T-helper 2 cell treated with Interferon-gamma antibody and Interleukin-4, amounts not matched to agents 100 ng/mL and 5 ng/mL, for 36 hours (primary cell): ENCODE measurements around the gene FBXO17. TPM values are rescaled to one million over a fixed set of nuclear protein-coding genes. Genes with fewer than 3 reads are reported as not detected.
"Not testable (repeated sequence)": the region's sequence is repeated elsewhere in the genome, so short reads cannot be mapped to it uniquely, and the experiment has no call there.

Experiments used
- intact Hi-C: fragments of 100-400 bp; cut with micrococcal nuclease; formaldehyde crosslinking; loops from one replicate; pipeline ENCODE4 v1.15.1; 2023
- total RNA-seq: library from RNA; stranded (reverse); gene quantifications from 2 replicates; pipeline ENCODE4 v1.2.3, GENCODE V29; 2022

The FBXO17 gene
- not detected in 2 replicates for total RNA-seq

GRCh38 chr19:38975214-38975860 lies at the start of gene FBXO17:
Gene FBXO17, minus strand, starts transcription at chr19:38975742. Its CDS starts 25,423 bp downstream, at chr19:38950319.
- intact Hi-C loops: no loop called here

- intact Hi-C loops: no loop called here
Observed at GRCh38 chr19:39024875-39025641, 49.5 kb upstream of the FBXO17 start.

- intact Hi-C loops: no loop called here
Observed at GRCh38 chr19:39021063-39021462, 45.5 kb upstream of the FBXO17 start.

GRCh38 chr19:39017646-39018045 lies 42.1 kb upstream of the FBXO17 start:
- intact Hi-C loops: no loop called here

- intact Hi-C loops: no loop called here
Observed at GRCh38 chr19:39017026-39017425, 41.5 kb upstream of the FBXO17 start.

GRCh38 chr19:39014037-39014436 lies 38.5 kb upstream of the FBXO17 start:
- intact Hi-C loops: no loop called here

- intact Hi-C loops: no loop called here
Observed at GRCh38 chr19:39009001-39009400, 33.5 kb upstream of the FBXO17 start.

- intact Hi-C loops: no loop called here
Observed at GRCh38 chr19:39008137-39008536, 32.6 kb upstream of the FBXO17 start.

- intact Hi-C loops: no loop called here
Observed at GRCh38 chr19:39007096-39007495, 31.6 kb upstream of the FBXO17 start.

GRCh38 chr19:39004403-39004802 lies 28.9 kb upstream of the FBXO17 start:
- intact Hi-C loops: no loop called here

- intact Hi-C loops: no loop called here
Observed at GRCh38 chr19:39003796-39004195, 28.3 kb upstream of the FBXO17 start.

GRCh38 chr19:39003188-39003587 lies 27.6 kb upstream of the FBXO17 start:
- intact Hi-C loops: no loop called here

GRCh38 chr19:39001041-39001440 lies 25.5 kb upstream of the FBXO17 start:
- intact Hi-C loops: no loop called here

- intact Hi-C loops: not testable (repeated sequence)
Observed at GRCh38 chr19:38997576-38997975, 22.0 kb upstream of the FBXO17 start.

GRCh38 chr19:38993271-38993670 lies 17.7 kb upstream of the FBXO17 start:
- intact Hi-C loops: no loop called here

- intact Hi-C loops: no loop called here
Observed at GRCh38 chr19:38990949-38991697, 15.6 kb upstream of the FBXO17 start.

- intact Hi-C loops: not testable (repeated sequence)
Observed at GRCh38 chr19:38989614-38990013, 14.1 kb upstream of the FBXO17 start.

GRCh38 chr19:38989066-38989605 lies 13.6 kb upstream of the FBXO17 start:
- intact Hi-C loops: no loop called here

- intact Hi-C loops: not testable (repeated sequence)
Observed at GRCh38 chr19:38988627-38989026, 13.1 kb upstream of the FBXO17 start.

- intact Hi-C loops: not testable (repeated sequence)
Observed at GRCh38 chr19:38987745-38988144, 12.2 kb upstream of the FBXO17 start.

- intact Hi-C loops: no loop called here
Observed at GRCh38 chr19:38985262-38985661, 9.7 kb upstream of the FBXO17 start.
